Osteocyte (in vitro differentiated cells): Measurements from ENCODE around the gene PGGT1B. TPM values are rescaled to one million over a fixed set of nuclear protein-coding genes. Genes with fewer than 3 reads are reported as not detected.

ENCODE experiments used
- DNase-seq: peaks from one replicate; pipeline ENCODE4 v3.0.0; 2021; ENCODE audit warnings: mixed read lengths; ENCODE audit not compliant: unreplicated experiment; ENCODE audit errors: extremely low spot score
- H3K27ac Mint-ChIP-seq: one replicate; pipeline ENCODE4 v1.8.0; 2021; ENCODE audit warnings: mild to moderate bottlenecking, mixed read lengths; ENCODE audit not compliant: unreplicated experiment
- H3K27me3 Mint-ChIP-seq: one replicate; pipeline ENCODE4 v1.8.0; 2021; ENCODE audit warnings: mixed read lengths; ENCODE audit not compliant: unreplicated experiment
- H3K36me3 Mint-ChIP-seq: one replicate; pipeline ENCODE4 v1.8.0; 2021; ENCODE audit warnings: mixed read lengths; ENCODE audit not compliant: unreplicated experiment
- H3K4me1 Mint-ChIP-seq: one replicate; pipeline ENCODE4 v1.8.0; 2021; ENCODE audit warnings: mixed read lengths; ENCODE audit not compliant: unreplicated experiment
- H3K4me3 Mint-ChIP-seq: one replicate; pipeline ENCODE4 v1.8.0; 2021; ENCODE audit warnings: mild to moderate bottlenecking, moderate library complexity, mixed read lengths; ENCODE audit not compliant: unreplicated experiment
- H3K9me3 Mint-ChIP-seq: one replicate; pipeline ENCODE4 v1.8.0; 2021; ENCODE audit warnings: mixed read lengths; ENCODE audit not compliant: unreplicated experiment
- total RNA-seq: library from RNA; stranded (reverse); gene quantifications from 2 replicates; pipeline ENCODE4 v1.2.1, GENCODE V29; 2021
- TF ChIP-seq, protein P1 (sequence below): fragments of 200-600 bp; sonication (generic); IDR thresholded peaks from 2 replicates; pipeline ENCODE4 v1.5.0; 2021; ENCODE audit warnings: antibody characterized with exemption, mild to moderate bottlenecking, moderate library complexity

PGGT1B gene
- total RNA-seq, 1 donor from 2014 or later = 42.6 TPM

DNA sequence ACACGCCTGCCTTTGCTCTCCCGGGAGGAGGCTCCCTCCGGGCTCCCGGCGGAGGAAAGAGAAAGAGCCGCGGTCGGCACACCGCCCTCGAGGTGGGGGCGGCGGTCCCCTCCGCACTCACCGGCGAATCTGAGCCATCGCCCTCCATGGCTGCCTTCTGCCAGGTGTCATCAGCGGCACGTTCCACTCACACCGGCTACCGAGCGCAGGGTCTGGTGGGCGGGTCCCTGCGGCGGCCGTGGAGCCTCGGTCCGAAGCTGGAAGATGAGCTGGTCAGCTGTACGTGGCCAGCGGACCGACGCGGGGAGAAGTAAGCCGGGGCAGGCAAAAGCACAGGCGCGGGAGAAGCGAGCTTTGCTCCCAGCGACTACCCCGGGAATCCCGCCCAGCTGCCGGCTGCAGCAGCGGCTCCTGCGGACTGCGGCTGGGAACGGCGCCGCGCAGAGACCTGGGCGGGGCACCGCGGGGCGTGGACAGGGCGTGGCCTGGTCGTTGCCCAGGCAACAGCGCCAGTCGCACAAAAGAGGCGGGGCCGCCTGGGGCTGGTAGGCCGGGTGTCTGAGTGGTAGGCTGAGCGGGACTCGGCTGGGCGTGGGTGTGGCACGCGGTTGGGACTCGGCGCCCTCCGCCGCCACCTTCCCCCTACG is 93.1 kb downstream of the PGGT1B start, which contains the start of gene TRIM36:
TRIM36 (minus strand) TSS at position 422 of the 647 bp plus-strand sequence; CDS start at position 148, 274 bp downstream.
- TF ChIP-seq, protein P1, sequence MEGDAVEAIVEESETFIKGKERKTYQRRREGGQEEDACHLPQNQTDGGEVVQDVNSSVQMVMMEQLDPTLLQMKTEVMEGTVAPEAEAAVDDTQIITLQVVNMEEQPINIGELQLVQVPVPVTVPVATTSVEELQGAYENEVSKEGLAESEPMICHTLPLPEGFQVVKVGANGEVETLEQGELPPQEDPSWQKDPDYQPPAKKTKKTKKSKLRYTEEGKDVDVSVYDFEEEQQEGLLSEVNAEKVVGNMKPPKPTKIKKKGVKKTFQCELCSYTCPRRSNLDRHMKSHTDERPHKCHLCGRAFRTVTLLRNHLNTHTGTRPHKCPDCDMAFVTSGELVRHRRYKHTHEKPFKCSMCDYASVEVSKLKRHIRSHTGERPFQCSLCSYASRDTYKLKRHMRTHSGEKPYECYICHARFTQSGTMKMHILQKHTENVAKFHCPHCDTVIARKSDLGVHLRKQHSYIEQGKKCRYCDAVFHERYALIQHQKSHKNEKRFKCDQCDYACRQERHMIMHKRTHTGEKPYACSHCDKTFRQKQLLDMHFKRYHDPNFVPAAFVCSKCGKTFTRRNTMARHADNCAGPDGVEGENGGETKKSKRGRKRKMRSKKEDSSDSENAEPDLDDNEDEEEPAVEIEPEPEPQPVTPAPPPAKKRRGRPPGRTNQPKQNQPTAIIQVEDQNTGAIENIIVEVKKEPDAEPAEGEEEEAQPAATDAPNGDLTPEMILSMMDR = peak; percentile 42
- Mint-ChIP-seq H3K27ac (peak within 1 kb of the TSS; percentile 80), H3K4me1 (peaks cover 13% of the 10 kb centered on the region), H3K9me3 (no peaks in the 10 kb centered on the region), H3K36me3 (no peaks in the 10 kb centered on the region), H3K4me3 (peak within 1 kb of the TSS; percentile 85), H3K27me3 (peaks cover 27% of the 10 kb centered on the region)
- DNase-seq = peak; percentile 98

DNA sequence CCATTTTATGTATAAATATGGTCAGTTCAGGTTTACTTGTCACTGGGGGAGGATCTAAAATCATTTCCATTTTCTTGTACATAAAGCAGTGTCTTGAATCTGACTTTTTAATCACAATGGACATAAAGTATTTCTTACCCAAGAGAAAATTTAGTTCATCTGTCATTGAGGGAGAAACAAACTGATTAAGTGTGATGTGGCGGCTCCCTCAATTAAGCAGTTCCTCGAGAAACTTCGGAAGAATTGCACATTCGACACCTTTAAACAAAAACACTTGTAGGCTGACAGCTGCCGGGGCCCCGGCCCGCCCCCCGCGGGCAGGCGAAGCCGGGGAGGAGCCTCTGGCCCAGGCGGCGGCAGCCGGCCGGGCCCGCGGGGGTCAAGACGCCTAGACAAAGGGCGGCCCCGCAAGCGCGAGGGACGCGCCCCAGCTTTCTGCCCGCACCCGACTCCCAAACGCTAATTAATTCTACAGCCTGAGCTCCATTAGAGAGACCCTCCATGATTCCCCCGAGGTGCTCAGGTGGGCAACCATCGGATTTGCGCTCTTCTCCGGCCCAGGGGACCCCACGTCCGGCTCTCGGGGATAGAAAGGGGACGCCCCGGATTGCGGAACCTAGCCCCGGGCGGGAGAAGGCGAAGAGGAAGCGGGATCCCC is 93.7 kb downstream of the PGGT1B start:
- no peak for DNase-seq
- Mint-ChIP-seq H3K36me3 (no peaks in the 10 kb centered on the region), H3K27me3 (peaks cover 25% of the 10 kb centered on the region), H3K9me3 (no peaks in the 10 kb centered on the region), H3K4me1 (peaks cover 13% of the 10 kb centered on the region), H3K27ac (peak overlapping the region; percentile 80), H3K4me3 (peak overlapping the region; percentile 85)
- TF ChIP-seq, protein P1 = no peak

DNA sequence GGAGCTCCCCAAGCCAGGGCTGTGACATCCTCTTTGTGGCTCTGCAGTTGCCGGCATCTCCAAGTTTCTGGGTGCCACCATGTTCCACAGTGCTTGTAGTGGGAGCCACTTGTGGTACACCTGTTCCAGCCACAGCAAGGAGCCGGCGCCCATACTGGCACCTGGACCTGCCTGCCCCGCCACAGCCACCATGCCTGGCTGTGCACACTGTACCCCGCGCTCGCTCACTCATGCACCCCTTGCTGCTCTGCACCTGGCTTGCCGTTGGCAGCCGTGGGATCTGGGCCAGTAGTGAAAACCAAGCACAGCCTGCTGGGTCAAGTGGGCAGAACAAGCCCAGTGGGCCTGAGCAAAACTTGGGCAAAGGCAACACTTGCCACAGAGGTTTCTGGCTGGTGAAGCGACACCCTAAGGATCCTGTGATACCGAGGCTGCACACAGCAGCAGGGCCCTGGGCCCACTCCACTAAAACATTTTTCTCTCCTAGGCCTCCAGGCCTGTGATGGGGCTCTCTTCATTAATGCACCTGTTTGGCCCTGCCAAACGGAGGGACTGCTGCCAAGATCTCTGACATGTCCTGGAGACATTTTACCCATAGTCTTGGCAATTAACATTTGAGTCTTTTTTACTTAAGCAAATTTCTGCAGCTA is 95.8 kb downstream of the PGGT1B start:
- H3K4me1 Mint-ChIP-seq = peaks cover 13% of the 10 kb centered on the region
- H3K9me3 Mint-ChIP-seq = no peaks in the 10 kb centered on the region
- H3K27me3 Mint-ChIP-seq = peaks cover 9% of the 10 kb centered on the region
- H3K36me3 Mint-ChIP-seq = peaks cover 2% of the 10 kb centered on the region
- no peak overlapping the region for H3K4me3 Mint-ChIP-seq
- DNase-seq = no peak
- TF ChIP-seq, protein P1 = no peak
- H3K27ac Mint-ChIP-seq = no peak overlapping the region

DNA sequence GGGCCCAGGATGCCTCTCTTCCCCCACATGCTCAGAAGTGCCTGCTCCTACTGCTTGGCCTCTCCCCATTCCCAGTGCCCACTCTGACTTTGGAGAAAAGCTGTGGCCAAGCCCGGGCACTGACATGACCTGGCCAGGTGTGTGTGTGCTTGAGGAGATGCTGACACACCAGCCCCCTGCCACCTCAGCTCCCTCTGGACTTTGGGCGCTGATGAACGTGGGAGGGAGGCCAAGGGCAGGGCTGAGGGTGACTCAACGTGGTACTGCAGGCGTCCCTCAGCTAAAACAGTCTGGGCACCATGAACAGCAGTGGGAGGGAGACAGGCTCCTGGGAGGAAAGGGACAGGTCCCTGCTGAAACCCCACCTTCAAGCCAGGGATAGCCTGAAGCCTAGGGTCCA is 96.9 kb downstream of the PGGT1B start:
- H3K4me3 Mint-ChIP-seq = no peak overlapping the region
- peaks cover under 1% of the 10 kb centered on the region for H3K27me3 Mint-ChIP-seq
- H3K36me3 Mint-ChIP-seq = peaks cover 2% of the 10 kb centered on the region
- H3K9me3 Mint-ChIP-seq = no peaks in the 10 kb centered on the region
- TF ChIP-seq, protein P1 = no peak
- H3K27ac Mint-ChIP-seq = no peak overlapping the region
- DNase-seq = no peak
- peaks cover 8% of the 10 kb centered on the region for H3K4me1 Mint-ChIP-seq

DNA sequence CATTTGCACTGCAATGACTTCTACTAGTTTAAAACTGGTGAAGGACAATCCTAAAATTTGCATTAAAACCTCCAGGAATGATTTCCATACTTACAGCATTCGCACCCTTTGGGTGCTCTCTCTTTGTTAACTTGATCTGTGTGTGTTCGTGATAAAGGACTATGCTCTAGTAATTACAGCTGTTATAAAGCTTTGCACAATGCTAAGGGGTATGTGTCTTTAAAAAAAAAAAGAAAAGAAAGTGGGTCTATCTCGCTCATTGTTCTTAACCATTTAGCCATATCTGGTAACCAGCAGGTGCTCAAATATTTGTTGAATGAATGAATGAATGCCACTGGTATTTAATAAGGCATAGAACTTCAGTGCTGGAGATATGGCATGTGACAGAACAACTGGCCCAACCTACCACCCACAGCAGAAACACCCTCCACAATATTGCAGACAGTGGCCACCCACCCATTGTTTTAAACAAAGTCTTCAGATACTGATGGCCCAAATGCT is 101.7 kb downstream of the PGGT1B start:
- H3K27ac Mint-ChIP-seq = no peak overlapping the region
- H3K9me3 Mint-ChIP-seq = peaks cover 6% of the 10 kb centered on the region
- no peak for DNase-seq
- peaks cover 5% of the 10 kb centered on the region for H3K36me3 Mint-ChIP-seq
- H3K4me1 Mint-ChIP-seq = no peaks in the 10 kb centered on the region
- TF ChIP-seq, protein P1 = no peak
- H3K27me3 Mint-ChIP-seq = no peaks in the 10 kb centered on the region
- H3K4me3 Mint-ChIP-seq = no peak overlapping the region
